ENCODE data around the gene CD8A.
A peak's percentile ranks its signal among the peaks of the same experiment; 100 is the strongest.

CD8A gene

DNA sequence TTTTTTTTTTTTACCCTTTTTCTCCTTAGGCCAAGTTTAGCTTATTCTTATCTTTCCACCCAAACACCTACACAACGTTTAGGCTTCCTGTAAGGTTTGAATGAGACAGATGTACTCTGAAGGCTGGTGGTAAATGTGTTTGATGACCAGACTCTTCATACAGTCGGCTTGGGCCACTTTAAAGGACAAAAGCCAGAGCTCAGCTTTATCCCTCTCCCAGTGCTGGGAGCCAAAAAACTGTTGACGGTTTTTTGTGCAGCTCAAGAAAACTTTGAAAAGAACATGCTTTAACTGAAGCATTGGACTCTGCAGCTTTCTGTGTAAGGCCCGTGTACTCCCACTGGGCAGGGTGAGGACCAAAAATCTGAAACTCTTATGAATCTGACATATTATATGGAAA, 15.4 kb downstream of the CD8A start:
- Mint-ChIP-seq H3K27ac (no peak overlapping the region), H3K36me3 (ENCODE audit: low read depth) (peaks cover 71% of the 10 kb centered on the region)

DNA sequence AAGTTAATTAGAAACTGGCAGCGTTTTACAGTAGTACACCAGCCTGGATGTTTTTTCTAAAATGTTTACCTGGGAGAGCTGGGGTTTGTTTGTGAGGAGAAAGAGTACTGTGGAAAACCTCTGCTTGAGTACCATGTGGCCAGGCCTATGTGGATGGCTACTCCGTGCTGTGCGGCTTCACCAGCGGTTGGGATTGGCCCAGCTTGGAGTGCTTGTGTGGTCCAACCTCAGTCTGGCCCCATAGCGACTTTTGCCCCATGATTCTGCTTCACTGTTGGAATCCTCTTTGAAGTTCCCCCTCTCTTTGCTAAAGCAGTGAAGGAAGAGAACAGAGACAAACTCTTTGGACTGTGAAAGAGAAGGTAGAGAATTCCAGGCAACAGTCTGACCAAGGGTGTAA, 15.9 kb downstream of the CD8A start:
- Mint-ChIP-seq H3K27me3 (no peaks in the 10 kb centered on the region), H3K4me1 (ENCODE audit: low read depth) (no peaks in the 10 kb centered on the region), H3K36me3 (ENCODE audit: low read depth) (peaks cover 76% of the 10 kb centered on the region), H3K9me3 (no peaks in the 10 kb centered on the region), H3K4me3 (no peak overlapping the region), H3K27ac (no peak overlapping the region)
- no peak for DNase-seq

More for the DNA sequence above, 15.4 kb downstream of the CD8A start:
- no peak for DNase-seq
- no peaks in the 10 kb centered on the region for H3K9me3 Mint-ChIP-seq
- no peak overlapping the region for H3K4me3 Mint-ChIP-seq
- H3K27me3 Mint-ChIP-seq: no peaks in the 10 kb centered on the region
- H3K4me1 Mint-ChIP-seq (ENCODE audit: low read depth): no peaks in the 10 kb centered on the region

GRCh38 chr2:86772611-86773010, 18.1 kb downstream of the CD8A start:
- DNase-seq: no peak
- H3K9me3 Mint-ChIP-seq: no peaks in the 10 kb centered on the region
- H3K27ac Mint-ChIP-seq: no peak overlapping the region
- no peaks in the 10 kb centered on the region for H3K27me3 Mint-ChIP-seq
- H3K4me3 Mint-ChIP-seq: no peak overlapping the region
- no peaks in the 10 kb centered on the region for H3K4me1 Mint-ChIP-seq (ENCODE audit: low read depth)
- peaks cover 97% of the 10 kb centered on the region for H3K36me3 Mint-ChIP-seq (ENCODE audit: low read depth)

DNA sequence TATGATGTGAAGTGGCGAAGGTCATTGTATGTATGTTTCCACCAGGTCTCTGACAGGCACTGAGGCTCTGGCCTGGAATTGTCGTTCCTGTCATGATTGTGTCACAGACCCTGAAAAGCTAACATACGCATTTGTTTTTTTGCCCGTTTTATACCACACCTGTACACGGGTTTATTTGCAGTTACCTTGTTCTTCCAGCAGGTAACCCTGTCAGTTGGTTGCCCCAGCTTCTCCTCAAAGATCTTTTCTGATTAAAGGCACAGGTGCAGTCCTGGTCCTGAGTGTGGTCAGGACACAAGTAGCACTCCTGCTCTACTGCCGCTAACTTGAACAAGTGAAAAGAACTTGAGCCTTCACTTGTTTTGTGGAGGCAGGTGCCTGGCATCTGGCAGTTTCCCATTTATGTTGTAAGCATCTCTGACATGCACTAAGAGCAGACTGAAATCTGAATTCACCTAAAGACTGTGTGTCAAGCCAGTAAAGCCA, 19.9 kb downstream of the CD8A start:
- Mint-ChIP-seq H3K4me1 (ENCODE audit: low read depth) (no peaks in the 10 kb centered on the region), H3K9me3 (no peaks in the 10 kb centered on the region), H3K27ac (peak overlapping the region; percentile 12), H3K27me3 (no peaks in the 10 kb centered on the region), H3K4me3 (no peak overlapping the region), H3K36me3 (ENCODE audit: low read depth) (peaks cover 97% of the 10 kb centered on the region)
- no peak for DNase-seq

- H3K27me3 Mint-ChIP-seq: no peaks in the 10 kb centered on the region
- H3K27ac Mint-ChIP-seq: no peak overlapping the region
- no peak overlapping the region for H3K4me3 Mint-ChIP-seq
- peaks cover 97% of the 10 kb centered on the region for H3K36me3 Mint-ChIP-seq (ENCODE audit: low read depth)
- peaks cover 4% of the 10 kb centered on the region for H3K4me1 Mint-ChIP-seq (ENCODE audit: low read depth)
- no peaks in the 10 kb centered on the region for H3K9me3 Mint-ChIP-seq
- DNase-seq: no peak
Observed at GRCh38 chr2:86769838-86770237, 20.9 kb downstream of the CD8A start.

- Mint-ChIP-seq H3K27ac (no peak overlapping the region), H3K36me3 (ENCODE audit: low read depth) (peaks cover 84% of the 10 kb centered on the region), H3K4me1 (ENCODE audit: low read depth) (peaks cover 10% of the 10 kb centered on the region), H3K27me3 (no peaks in the 10 kb centered on the region), H3K9me3 (no peaks in the 10 kb centered on the region), H3K4me3 (no peak overlapping the region)
- DNase-seq: no peak
Observed at GRCh38 chr2:86768189-86768949, 22.3 kb downstream of the CD8A start.

DNA sequence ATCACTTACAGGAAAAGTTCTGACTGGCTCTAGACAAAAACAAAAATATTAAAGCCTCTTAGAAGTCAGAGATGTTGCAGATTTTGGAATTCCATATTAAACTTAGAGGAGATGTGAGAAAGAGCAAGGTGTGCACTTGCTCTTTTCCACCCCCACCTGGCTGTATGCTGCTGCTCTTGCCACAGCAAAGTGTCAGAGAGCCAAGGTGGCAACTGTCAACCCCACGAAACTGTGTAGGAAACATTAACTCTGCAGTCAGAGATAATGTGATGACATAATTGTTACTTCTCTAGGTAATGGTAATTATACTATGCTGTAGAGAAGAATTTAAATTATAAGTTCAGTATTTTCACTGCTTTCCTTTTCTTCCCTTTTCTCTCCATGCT, 25.4 kb downstream of the CD8A start:
- Mint-ChIP-seq H3K4me1 (ENCODE audit: low read depth) (peaks cover 23% of the 10 kb centered on the region), H3K4me3 (no peak overlapping the region), H3K9me3 (no peaks in the 10 kb centered on the region), H3K27me3 (no peaks in the 10 kb centered on the region), H3K27ac (no peak overlapping the region), H3K36me3 (ENCODE audit: low read depth) (peaks cover 62% of the 10 kb centered on the region)
- DNase-seq: no peak

- Mint-ChIP-seq H3K4me1 (ENCODE audit: low read depth) (peaks cover 28% of the 10 kb centered on the region), H3K9me3 (no peaks in the 10 kb centered on the region), H3K27me3 (no peaks in the 10 kb centered on the region), H3K27ac (peak overlapping the region; percentile 55), H3K36me3 (ENCODE audit: low read depth) (peaks cover 61% of the 10 kb centered on the region), H3K4me3 (no peak overlapping the region)
- DNase-seq: no peak
Observed at GRCh38 chr2:86764661-86765309, 25.9 kb downstream of the CD8A start.

- peaks cover 52% of the 10 kb centered on the region for H3K36me3 Mint-ChIP-seq (ENCODE audit: low read depth)
- peak overlapping the region; percentile 13 for H3K27ac Mint-ChIP-seq
- H3K27me3 Mint-ChIP-seq: no peaks in the 10 kb centered on the region
- no peaks in the 10 kb centered on the region for H3K9me3 Mint-ChIP-seq
- DNase-seq: no peak
- no peak overlapping the region for H3K4me3 Mint-ChIP-seq
- peaks cover 46% of the 10 kb centered on the region for H3K4me1 Mint-ChIP-seq (ENCODE audit: low read depth)
Observed at GRCh38 chr2:86760371-86760770, 30.3 kb downstream of the CD8A start.

DNA sequence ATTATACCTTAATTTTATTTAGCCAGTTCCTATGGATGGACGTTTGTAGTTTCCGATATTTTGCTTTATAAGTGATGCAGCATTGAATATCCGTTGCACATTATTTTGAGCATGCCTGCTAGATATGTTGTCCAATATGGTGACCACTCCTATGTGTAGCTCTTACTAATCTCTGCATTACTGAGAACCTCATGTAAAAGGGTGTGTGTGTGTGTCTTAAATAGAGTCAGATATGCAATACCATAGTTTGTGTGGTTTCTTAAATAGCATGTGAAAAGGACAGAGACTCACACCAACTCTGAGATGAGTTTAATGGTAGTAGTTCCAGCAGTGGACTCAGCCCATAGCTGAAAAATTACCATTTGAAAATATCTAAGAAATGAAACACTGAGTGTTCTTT, 32.3 kb downstream of the CD8A start:
- Mint-ChIP-seq H3K36me3 (ENCODE audit: low read depth) (peaks cover 64% of the 10 kb centered on the region), H3K27me3 (no peaks in the 10 kb centered on the region), H3K27ac (no peak overlapping the region), H3K4me1 (ENCODE audit: low read depth) (peaks cover 36% of the 10 kb centered on the region), H3K9me3 (no peaks in the 10 kb centered on the region), H3K4me3 (no peak overlapping the region)
- no peak for DNase-seq

- no peak overlapping the region for H3K27ac Mint-ChIP-seq
Observed at GRCh38 chr2:86753606-86754005, 37.1 kb downstream of the CD8A start.

DNA sequence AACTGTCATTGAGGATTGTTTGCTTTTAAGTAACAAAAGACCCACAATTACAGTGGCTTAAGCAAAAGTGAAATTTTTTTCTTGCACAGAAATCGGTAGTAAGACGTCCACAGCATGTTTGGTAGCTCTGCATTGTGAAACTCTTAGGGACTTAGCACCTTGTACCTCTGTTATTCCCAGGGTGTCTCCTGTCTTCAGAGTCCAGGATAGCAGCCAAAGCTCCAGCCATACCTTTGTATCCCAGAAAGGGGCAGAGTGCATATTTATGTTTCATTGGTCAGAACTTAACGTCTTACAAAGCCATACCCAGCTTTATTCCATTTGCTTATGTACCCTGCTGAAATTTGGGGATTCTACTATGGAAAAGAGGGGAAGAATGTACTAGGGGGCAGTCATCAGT, 37.8 kb downstream of the CD8A start:
- peaks cover 92% of the 10 kb centered on the region for H3K36me3 Mint-ChIP-seq (ENCODE audit: low read depth)
- no peak overlapping the region for H3K27ac Mint-ChIP-seq

More at GRCh38 chr2:86753606-86754005, 37.1 kb downstream of the CD8A start:
- Mint-ChIP-seq H3K36me3 (ENCODE audit: low read depth) (peaks cover 89% of the 10 kb centered on the region), H3K4me1 (ENCODE audit: low read depth) (peaks cover 24% of the 10 kb centered on the region), H3K9me3 (peaks cover 11% of the 10 kb centered on the region), H3K4me3 (no peak overlapping the region), H3K27me3 (no peaks in the 10 kb centered on the region)
- no peak for DNase-seq

DNA sequence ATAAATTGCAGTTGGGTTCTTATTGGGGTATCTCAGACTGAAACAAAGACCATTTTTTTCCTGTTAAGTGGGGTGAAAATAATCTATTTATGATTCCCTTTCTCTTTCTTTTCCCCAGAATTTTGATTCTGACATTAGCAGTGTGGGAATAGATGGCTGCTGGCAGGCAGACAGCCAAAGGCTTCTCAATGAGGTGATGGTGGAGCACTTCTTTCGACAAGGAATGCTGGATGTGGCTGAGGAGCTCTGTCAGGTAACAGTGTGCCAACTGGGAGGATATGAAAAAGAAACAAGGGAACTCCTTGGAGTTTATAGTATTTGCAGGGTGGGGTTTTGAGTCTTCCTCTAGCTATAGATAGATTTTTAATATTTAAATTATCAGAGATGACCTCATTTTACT, 38.9 kb downstream of the CD8A start:
- Mint-ChIP-seq H3K4me1 (ENCODE audit: low read depth) (peaks cover 28% of the 10 kb centered on the region), H3K27ac (no peak overlapping the region), H3K27me3 (no peaks in the 10 kb centered on the region)

More for the DNA sequence above, 37.8 kb downstream of the CD8A start:
- no peaks in the 10 kb centered on the region for H3K27me3 Mint-ChIP-seq
- H3K4me1 Mint-ChIP-seq (ENCODE audit: low read depth): peaks cover 26% of the 10 kb centered on the region
- peaks cover 11% of the 10 kb centered on the region for H3K9me3 Mint-ChIP-seq
- DNase-seq: no peak
- H3K4me3 Mint-ChIP-seq: no peak overlapping the region

GRCh38 chr2:86750240-86750839, 40.4 kb downstream of the CD8A start:
- peaks cover 11% of the 10 kb centered on the region for H3K9me3 Mint-ChIP-seq
- H3K4me3 Mint-ChIP-seq: no peak overlapping the region
- H3K4me1 Mint-ChIP-seq (ENCODE audit: low read depth): peaks cover 41% of the 10 kb centered on the region
- no peaks in the 10 kb centered on the region for H3K27me3 Mint-ChIP-seq
- H3K36me3 Mint-ChIP-seq (ENCODE audit: low read depth): peaks cover 91% of the 10 kb centered on the region
- no peak for DNase-seq
- H3K27ac Mint-ChIP-seq: no peak overlapping the region

More for the DNA sequence above, 38.9 kb downstream of the CD8A start:
- Mint-ChIP-seq H3K4me3 (no peak overlapping the region), H3K9me3 (peaks cover 11% of the 10 kb centered on the region), H3K36me3 (ENCODE audit: low read depth) (peaks cover 92% of the 10 kb centered on the region)
- no peak for DNase-seq

All from activated T-cell treated with anti-CD3 and anti-CD28 coated beads, Interleukin-2, amount 50 U/mL, for 24 hours (primary cell).